Hematopoietic multipotent progenitor cell treated with erythropoietin and hydrocortisone succinate and interleukin-3 and kit ligand, for 17 days (in vitro differentiated cells): ENCODE data around the gene GRAPL.
"Not testable (repeated sequence)": the region's sequence is repeated elsewhere in the genome, so short reads cannot be mapped to it uniquely, and the experiment has no call there.

Experiments
- DNase-seq: peaks from one replicate; pipeline ENCODE4 v3.0.0-alpha.2; 2015; ENCODE audit warnings: low spot score

GRAPL gene

DNA sequence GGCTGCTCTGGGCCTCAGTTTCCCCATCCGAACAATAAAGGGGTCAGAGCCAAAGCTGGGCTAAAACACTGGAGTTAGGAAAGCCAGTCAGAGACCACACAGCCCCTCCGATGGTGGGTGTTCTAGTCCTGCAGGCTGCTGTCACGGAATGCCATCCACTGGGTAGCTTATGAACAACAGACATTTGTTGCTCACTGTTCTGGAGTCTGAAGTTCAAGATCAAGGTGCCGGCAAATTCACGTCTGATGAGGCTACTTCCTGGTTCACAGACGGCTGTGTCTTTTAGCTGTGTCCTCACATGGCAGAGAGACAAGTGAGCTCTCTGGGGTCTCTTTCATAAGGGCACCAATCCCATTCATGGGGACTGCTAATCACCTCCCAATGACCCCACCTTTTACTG lies 9.2 kb downstream of the GRAPL start:
- not testable (repeated sequence) for DNase-seq

DNA sequence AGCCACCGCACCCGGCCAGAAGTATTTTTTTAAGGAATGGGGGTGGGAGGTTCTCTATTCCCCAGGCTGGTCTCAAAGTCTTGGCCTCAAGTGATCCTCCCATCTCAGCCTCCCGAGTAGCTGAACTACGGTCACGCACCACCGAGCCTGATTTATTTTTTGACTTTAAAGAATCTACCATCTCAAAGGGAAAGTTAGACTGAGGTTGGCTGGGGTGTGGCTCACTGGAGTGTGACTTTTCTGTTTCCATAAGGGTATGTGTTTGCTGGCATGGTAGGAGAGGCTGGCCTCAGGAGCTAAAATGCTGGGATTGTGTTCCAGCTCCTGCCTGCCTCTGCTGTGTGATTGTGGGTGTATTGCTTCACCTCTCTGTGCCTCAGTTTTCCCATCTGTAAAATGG lies 10.6 kb downstream of the GRAPL start:
- not testable (repeated sequence) for DNase-seq

DNA sequence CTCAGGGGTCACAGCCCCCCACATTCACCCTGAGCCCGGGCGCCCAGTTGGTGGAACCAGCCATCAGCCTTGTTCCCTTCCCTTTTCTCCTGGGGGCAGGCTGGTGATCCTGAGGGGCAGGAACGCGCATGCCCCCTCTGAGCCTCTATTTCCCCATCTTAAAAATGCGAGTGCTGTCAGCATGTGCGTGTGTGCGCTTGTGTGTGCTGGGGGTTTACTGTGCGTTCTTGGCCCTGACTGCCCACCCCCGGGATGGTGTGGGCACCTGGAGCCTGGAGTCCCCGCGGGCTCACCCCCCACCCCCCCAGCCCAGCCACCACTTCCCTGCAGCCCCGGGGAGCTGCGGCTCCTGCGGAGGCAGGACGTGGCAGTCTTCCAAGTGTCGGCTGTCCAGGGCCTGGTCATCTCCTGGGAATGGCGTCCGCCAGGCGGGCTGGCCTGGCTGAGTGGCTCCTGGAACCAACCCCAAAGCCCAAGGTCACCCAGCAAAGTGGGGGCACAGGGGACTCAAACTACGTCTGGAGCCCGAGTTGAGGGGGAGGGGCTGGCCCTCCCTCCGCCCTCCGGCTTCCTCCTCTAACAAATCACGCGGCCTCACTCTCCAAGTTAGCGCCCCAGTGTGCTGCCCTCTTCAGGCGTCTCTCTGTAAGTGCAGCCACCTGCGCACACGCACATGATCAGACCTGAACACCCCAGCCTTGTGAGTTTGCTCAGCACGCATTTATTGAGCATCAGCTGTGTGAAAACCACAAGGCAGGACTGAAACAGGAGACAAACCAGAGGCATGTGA lies 14.2 kb downstream of the GRAPL start:
- not testable (repeated sequence) for DNase-seq

DNA sequence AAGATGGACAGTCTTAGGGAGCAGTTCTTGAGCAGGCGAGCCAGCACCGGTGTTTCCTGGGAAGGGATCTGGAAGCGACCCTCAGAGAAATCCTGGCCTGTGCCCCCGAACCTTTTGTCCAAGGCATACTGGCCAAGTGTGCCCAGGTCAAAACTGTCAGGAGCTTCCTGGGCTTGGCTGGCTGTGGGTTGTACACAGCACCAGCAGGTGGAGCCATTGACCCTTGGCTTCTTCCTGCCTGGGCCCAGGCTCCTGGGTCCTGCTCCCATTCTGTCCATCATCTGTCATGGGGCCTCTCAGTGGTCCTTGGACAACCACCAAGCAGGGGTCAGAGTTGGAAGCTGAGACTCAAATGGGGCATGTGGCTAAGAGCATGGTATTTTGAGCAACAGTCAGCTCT lies 15.0 kb downstream of the GRAPL start:
- DNase-seq = not testable (repeated sequence)

DNA sequence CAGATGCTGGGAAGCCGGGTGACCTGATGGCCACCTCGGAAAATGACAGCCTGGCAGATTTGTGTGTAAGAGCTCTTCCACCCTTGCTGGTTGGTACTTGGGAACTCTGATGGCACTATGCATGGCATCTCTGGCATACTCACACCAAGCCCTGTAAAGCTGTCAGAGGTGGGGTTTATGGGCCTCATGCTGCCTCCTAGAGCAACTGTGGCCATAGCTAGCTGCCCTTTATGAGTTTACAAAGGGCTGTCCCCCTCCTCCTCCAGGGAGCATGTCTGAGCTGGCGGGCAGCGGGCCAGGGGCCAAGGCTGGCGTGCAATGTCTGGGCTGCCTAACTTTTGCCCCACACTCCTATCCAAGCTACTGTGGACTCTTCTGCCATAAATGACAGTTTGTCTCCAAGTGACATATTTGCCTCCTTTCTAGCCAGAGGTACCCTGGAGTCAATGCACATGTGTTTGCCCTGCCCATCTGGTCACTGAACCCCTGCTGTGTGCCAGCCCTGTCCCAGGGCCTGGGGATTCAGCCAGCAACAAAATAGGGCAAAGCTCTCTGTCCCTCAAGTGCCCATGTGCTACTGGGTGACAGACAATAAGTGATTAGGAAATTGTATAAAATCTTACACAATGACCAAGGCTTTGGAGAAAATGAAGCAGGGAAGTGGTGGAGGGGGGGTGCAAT lies 15.8 kb downstream of the GRAPL start:
- DNase-seq = not testable (repeated sequence)

DNA sequence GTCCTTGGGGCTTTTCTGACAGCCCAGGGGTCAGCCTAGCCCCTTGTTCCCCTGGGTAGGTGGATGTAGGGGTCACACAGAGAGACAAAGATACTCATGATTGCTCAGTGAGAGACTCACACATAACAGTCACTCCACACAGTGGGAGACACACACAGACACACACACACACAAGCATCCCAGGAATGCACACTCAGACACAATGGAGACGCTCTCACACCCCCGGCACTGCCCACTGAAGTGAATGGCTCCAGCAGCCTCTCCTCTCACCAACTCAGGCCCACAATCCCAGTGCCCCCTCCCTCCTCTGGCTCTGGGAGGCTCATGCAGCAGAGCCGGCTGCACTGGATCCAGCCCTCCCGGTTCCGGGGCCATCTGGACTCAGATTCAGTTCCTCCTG lies 17.0 kb downstream of the GRAPL start:
- DNase-seq = not testable (repeated sequence)

DNA sequence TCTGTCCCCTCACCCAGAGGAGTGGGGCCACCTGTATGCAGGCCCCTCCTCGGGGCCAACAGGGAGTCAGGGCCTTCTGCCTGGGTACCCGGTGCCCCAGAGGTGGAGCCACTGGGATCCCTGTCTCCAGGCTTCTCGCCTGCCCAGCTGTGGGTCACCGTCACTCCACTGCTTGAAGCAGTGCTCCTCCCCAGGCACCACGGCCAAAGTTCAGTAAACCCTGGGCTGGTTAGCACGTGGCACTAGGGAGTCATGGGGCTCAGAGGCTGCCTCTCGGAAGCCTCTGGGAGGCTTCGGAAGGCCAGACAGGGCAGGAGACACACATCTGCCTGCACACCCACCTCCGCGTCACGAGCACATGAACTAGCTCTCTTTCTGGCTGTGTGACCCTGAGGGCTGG lies 18.1 kb downstream of the GRAPL start:
- not testable (repeated sequence) for DNase-seq

DNA sequence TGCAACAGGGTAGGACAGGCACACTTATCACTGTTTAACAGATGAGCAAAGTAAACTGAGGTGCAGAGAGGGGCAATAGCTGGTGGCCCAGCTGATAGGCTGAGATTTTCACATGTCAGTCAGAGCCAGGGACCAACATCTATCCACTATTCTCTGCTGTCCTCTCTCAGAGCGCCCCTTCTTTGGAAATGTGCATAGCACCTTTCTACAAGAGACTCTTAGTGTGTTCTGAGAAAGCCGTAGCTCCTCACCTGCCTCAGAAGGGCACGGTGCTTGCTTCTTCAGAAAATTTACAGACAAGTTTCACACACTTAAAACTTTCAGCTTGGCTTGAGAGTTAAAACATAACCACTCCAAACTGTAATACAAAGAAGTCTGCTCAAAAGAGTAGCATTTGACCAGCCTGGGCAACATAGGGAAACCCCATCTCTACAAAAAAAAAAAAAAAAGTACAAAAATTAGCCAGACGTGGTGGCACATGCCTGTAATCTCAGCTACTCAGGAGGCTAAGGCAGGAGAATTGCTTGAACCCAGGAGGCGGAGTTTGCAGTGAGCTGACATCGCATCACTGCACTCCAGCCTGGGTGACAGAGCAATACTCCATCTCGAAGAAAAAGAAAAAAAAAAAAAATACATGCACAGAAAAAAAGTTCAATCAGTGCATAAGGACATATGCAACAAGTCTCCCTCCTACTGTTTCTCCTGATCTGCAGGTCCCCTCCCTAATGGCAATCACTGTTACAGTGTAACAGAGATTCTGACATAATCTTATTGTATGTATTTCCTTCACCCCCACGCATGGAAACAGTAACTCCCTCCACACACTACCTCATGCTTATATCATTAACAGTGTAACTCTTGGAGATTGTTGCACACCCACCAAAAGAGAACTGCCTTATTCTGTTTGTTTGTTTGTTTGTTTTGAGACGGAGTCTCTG lies 23.6 kb downstream of the GRAPL start:
- DNase-seq = not testable (repeated sequence)

DNA sequence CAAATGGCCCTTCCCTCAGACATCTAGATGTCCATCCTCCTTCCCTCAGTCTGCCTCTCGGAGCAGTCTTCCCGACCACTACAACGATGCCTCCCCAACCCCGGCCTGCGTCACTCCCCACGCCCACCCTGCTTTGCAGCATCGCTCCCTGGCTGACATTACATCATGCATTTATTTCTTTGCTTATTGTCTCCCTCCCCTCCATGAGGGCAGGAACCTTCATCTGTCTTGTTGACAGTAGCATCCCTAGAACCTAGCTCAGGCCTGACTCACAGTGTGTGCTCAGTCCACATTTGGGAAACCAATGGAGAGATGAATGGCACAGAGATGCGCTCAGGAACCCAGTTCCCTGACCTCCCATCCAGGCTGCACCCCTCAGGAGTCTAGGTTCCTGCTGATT lies 30.2 kb downstream of the GRAPL start:
- DNase-seq = not testable (repeated sequence)

DNA sequence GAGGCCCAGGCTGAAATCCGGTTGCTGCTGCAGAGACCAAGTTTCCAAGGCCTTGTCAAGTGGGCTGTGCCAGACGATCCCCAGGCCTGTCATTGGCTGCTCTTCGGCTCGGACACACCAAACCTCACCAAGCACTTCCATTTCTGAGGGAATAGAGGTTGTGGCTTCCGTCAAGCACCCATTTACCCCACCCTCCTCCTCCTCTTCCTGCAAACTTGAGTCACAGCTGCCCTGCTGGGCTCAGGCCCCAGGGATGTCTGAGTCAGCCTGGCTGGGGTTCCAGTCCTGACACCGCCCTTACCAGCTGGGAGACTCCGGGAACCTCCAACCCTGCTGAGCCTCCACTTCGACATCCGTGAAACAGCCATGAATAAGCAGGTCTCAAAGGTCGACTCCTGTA lies 31.1 kb downstream of the GRAPL start:
- DNase-seq = not testable (repeated sequence)

DNA sequence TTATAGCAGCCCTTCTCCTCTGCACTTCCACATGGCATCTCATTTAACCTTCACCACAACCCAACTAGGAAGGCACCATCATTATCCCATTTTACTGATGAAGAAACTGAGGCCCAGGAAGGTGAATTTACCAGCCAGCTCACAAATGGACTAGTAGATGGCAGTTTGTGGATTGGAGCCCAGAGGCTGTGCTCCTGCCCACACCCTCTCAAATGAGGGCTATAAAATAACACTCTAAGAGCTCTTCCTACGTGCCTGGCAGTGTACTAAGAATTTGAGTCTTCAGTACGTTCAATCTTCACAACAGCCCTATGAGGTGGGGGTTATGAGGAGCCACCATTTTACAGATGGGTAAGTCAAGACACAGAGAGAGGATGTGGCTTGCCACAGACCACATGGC lies 31.5 kb downstream of the GRAPL start:
- not testable (repeated sequence) for DNase-seq

DNA sequence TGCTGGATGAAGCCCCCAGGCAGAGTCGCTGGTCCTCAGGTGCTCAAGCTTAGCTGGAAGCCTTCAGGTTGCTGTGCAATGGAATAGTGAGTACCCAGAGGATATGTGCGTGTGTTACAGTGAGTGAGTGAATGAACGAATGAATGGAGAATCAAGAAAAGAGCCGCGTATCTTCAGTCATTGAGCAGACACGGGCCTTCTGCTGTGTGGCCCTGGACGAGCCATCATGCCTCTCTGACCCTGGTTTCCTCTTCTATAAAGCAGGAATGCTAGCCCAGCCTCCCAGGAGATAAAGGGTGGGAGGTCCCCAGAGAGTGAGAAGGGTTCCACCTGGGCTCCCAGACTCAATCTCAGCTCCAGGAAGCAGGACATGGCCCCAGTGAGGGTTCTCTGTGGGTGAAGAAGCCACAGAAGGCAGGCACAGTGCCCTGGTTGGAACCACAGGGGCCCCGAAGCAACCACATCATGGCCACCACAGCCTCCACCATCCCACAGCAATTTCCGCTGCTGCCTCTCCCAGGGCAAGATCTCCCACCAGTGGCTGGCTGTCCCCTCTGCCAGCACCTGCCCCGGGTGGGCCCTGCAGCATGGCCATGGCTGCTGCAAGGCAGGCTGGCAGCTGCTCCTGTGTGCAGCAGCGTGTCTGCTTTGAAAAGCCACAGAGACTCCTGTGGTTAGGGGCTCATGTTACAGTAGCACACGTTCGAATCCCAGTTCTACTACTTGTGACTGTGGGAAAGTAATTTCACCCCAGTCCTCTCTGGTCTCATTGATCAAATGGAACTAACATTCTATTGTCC lies 34.1 kb downstream of the GRAPL start:
- DNase-seq = not testable (repeated sequence)

DNA sequence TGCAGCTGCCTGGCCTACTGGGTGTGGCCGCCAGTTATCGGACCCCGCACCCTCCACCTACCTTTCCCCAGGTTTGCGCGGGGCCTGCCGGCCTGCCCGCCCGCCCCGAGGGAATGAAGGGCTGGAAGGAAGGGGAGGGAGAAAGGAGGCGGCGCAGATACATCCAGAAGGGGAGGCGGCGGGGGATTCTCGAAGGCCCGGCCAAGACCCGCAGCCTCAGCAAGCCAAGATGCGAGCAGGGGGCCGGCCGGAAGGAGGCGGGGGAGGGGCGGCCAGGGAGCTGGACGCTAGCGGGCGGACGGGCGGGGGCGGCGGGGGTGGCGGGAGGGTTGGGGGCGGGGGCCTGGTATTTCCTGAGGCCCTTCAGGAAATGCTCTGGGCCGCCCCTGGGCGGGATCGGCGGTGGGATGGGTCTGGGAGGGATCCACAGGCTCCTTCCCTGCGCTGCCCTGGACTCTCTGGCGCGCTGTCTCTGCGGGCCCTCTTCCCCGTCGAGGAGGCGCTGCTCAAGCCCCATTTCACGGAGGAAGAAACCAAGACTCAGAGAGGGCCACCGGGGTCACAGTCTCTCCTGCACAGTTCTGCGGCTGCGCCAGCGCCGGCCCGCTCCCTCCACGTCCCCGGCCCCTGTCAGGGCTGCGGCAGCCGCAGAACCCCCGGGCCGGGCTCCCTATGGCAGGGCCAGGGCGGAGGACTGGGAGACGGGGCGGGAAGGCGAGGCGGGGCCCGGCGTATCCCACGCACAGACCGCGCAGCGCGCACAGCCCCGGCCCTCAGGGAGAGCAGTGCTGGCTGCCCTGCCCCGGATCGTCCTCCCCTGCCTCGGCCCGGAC lies 35.2 kb downstream of the GRAPL start:
- DNase-seq = not testable (repeated sequence)

DNA sequence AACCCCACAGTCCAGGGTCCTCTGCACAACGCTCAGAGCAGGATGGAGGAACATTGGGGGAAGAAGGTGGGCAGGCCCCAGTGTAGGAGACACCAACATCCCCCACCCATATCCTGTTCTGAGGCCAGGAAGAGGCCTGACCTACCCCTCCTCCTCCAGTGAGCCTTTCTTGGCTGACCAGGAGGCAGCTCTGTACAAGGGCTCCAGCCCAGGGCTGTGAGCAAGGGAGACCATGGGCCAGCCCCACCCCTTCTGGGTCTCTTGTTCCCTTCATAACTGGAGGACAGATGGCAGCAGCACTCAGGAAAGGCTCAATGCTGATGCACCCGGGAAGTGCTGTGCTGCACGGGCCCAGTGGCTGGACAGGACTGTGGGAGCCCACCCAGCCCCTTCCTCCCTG lies 47.0 kb downstream of the GRAPL start:
- not testable (repeated sequence) for DNase-seq

DNA sequence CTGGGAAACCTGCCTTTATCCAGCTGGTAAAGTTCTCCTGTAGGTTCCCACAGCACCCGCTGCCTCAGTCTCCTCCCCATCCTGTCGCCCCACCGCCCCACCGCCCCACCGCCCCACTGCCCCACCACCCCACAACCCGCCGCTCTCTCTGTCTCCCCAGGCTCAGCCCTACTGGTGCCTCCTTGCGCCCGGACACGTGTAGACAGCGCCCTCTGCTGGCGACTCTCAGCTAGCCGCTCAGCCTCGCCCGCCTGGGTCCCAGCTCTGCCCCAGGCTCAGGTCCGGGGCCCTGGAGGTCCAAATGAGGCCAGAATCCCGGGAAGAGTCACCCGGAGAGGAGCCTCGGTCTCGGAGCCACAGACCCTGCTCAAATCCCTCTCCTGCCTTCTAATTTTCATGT lies 48.0 kb downstream of the GRAPL start:
- not testable (repeated sequence) for DNase-seq

DNA sequence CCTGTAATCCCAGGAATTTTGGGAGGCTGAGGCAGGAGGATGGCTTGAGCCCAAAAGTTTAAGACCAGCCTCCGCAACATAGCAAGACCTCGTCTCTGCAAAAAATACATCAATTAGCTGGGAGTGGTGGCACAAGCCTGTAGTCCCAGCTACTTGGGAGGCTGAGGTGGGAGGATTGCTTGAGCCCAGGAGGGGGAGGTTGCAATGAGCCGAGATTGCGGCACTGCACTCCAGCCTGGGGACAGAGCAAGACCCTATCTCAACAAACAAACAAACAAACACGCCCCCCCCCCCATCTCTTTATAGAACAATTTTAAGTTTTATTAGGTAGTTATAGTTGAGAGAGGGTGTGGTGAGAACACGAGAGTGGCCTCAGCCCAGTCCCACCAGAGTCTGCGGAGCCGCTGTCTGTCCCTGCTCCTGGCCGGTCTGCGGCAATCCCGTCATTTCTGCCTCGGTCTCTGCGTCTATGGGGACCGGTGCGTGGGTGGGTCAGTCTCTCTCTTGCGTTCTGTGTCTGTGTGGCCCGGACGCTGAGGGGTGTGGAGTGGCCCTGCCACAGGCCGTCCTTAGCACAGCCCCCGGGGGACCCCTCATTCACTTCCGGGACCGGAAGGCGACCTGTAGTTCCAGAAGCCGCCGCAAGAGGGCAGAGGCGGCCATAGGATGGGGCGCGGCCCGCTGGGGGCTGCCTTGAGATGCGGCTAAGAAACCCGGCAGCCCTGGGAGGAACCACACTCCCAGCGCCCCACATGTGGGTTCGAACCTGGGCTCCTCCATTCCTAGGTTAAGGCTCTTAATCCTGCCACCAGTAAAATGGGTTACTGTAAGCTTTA lies 53.9 kb downstream of the GRAPL start:
- not testable (repeated sequence) for DNase-seq

DNA sequence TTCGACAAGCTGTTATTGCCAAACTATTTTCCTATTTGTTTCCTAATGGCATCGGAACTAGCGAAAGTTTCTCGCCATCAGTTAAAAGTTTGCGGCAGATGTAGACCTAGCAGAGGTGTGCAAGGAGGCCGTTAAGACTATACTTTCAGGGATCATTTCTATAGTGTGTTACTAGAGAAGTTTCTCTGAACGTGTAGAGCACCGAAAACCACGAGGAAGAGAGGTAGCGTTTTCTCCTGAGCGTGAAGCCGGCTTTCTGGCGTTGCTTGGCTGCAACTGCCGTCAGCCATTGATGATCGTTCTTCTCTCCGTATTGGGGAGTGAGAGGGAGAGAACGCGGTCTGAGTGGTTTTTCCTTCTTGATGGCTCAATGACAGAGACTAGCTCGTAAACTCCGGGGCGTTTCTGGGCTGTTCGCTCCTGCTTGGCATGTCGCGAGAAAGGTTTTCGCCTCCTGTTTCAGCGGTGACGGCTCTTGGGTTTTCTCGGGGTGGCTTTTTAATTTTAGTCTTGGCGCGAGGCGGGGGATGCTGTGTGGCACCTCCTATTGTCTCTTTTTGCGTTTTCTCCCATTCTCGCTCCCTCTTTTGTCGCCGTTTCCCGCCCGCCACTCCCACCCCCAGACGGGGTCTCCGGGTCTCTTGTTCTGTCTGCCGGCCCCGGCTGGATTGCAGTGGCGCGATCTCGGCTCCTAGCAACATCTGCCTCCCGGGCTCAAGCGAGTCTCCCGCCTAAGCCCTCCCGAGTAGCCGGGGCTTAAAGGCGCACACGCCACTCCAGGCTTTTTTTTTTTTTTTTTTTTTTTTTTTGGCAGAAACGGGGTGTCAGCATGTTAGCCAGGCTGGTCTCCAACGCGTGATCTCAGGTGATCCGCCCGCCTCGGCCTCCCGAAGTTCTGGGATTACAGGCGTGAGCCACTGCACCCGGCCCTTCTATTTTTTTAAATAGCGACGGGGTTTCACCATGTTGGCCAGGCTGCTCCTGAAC lies 60.8 kb downstream of the GRAPL start:
- not testable (repeated sequence) for DNase-seq
